OCI-LY7 (cell line): Measurements from ENCODE around the gene IL6.
"Not testable (repeated sequence)": the region's sequence is repeated elsewhere in the genome, so short reads cannot be mapped to it uniquely, and the experiment has no call there.

Experiments used
- EZH2phosphoT487 ChIP-seq: fragments of 200-600 bp; sonication (generic); IDR thresholded peaks from 2 replicates; pipeline ENCODE4 v1.6.1; 2018; ENCODE audit warnings: low read depth, borderline replicate concordance, mild to moderate bottlenecking, mixed run types, antibody characterized with exemption, low read length, moderate library complexity, mixed read lengths
- TF ChIP-seq, protein P1 (sequence below): fragments of 200-600 bp; sonication (generic); conservative IDR thresholded peaks from 2 replicates; pipeline ENCODE4 v1.5.1; 2014; ENCODE audit warnings: mild to moderate bottlenecking, antibody characterized with exemption, low read length, moderate library complexity, mixed read lengths

- TF ChIP-seq, protein P1, sequence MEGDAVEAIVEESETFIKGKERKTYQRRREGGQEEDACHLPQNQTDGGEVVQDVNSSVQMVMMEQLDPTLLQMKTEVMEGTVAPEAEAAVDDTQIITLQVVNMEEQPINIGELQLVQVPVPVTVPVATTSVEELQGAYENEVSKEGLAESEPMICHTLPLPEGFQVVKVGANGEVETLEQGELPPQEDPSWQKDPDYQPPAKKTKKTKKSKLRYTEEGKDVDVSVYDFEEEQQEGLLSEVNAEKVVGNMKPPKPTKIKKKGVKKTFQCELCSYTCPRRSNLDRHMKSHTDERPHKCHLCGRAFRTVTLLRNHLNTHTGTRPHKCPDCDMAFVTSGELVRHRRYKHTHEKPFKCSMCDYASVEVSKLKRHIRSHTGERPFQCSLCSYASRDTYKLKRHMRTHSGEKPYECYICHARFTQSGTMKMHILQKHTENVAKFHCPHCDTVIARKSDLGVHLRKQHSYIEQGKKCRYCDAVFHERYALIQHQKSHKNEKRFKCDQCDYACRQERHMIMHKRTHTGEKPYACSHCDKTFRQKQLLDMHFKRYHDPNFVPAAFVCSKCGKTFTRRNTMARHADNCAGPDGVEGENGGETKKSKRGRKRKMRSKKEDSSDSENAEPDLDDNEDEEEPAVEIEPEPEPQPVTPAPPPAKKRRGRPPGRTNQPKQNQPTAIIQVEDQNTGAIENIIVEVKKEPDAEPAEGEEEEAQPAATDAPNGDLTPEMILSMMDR, result not testable (repeated sequence)
- not testable (repeated sequence) for TF ChIP-seq EZH2phosphoT487
Observed at GRCh38 chr7:22707026-22707691, 19.8 kb upstream of the IL6 start.
